Omental fat pad (tissue), 4 donors: ENCODE results near the gene AMER3. TPM values are rescaled to one million over a fixed set of nuclear protein-coding genes. Genes with fewer than 3 reads are reported as not detected.

ENCODE experiments used
- ATAC-seq: fragments of 150-250 bp; one replicate; pipeline ENCODE4 v1.9.1; 2016; ENCODE audit warnings: mild to moderate bottlenecking, moderate library complexity; ENCODE audit not compliant: low FRiP score
- DNase-seq: peaks from one replicate; pipeline ENCODE4 v3.0.0-alpha.2; 2019; ENCODE audit warnings: low spot score
- total RNA-seq, 4 donors: library from RNA; depleted of rRNA; stranded (reverse); fragments of >200 nt; gene quantifications; one replicate each; pipeline ENCODE4 v1.1.0, GENCODE V29; 2016
- TF ChIP-seq, protein P1 (sequence below), 3 donors: fragments of 450-650 bp; IDR thresholded peaks; one replicate each; pipeline ENCODE4 v1.5.1; 2016 to 2017; ENCODE audit warnings: antibody characterized with exemption in 3 of 3, mild to moderate bottlenecking in 3 of 3, moderate library complexity in 2 of 3

The AMER3 gene
- total RNA-seq, 4 donors from 2014 or later, result not detected

DNA sequence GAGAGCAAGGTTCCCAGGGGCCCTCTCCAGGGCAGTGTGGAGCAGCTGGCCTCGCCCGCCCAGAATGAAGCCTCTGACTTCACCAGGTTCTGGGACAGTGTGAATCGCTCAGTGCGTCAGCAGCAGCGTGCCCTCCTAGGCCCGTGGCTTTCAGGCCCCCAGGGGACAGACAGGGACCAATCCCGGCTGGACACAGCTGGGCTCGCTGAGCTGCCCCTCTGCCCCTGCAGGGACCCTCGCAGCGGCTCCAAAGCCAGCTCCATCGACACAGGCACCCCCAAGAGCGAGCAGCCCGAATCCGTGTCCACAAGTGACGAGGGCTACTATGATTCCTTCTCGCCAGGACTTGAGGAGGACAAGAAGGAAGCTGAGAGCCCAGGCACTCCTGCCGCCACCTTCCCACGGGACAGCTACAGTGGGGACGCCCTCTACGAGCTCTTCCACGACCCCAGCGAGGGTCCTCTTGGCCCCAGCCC is 7.6 kb downstream of the AMER3 start:
- DNase-seq (no peak), ATAC-seq (no peak)
- TF ChIP-seq, protein P1, sequence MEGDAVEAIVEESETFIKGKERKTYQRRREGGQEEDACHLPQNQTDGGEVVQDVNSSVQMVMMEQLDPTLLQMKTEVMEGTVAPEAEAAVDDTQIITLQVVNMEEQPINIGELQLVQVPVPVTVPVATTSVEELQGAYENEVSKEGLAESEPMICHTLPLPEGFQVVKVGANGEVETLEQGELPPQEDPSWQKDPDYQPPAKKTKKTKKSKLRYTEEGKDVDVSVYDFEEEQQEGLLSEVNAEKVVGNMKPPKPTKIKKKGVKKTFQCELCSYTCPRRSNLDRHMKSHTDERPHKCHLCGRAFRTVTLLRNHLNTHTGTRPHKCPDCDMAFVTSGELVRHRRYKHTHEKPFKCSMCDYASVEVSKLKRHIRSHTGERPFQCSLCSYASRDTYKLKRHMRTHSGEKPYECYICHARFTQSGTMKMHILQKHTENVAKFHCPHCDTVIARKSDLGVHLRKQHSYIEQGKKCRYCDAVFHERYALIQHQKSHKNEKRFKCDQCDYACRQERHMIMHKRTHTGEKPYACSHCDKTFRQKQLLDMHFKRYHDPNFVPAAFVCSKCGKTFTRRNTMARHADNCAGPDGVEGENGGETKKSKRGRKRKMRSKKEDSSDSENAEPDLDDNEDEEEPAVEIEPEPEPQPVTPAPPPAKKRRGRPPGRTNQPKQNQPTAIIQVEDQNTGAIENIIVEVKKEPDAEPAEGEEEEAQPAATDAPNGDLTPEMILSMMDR (IDR thresholded peaks at IDR 0.05), result no peak

DNA sequence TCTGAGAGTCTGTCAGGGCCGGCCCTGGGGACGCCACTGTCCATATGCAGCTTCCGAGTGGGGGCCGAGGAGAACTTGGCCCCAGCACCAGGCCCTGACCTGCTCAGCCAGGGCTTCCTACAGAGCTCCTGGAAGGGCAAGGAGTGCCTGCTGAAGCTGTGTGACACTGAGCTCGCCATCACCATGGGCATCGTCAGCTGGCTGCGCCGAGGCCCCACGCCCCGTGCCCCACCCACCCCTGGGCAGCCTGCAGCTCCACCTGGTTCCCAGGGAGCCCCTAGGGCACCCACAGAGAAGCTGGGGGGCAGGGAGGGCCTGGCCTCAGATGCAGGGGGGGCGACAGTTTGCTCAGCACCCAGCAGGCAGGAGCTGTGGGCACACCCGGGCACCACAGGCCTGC is 8.1 kb downstream of the AMER3 start:
- DNase-seq (no peak), ATAC-seq (no peak)
- TF ChIP-seq, protein P1 (IDR thresholded peaks at IDR 0.05), result no peak

DNA sequence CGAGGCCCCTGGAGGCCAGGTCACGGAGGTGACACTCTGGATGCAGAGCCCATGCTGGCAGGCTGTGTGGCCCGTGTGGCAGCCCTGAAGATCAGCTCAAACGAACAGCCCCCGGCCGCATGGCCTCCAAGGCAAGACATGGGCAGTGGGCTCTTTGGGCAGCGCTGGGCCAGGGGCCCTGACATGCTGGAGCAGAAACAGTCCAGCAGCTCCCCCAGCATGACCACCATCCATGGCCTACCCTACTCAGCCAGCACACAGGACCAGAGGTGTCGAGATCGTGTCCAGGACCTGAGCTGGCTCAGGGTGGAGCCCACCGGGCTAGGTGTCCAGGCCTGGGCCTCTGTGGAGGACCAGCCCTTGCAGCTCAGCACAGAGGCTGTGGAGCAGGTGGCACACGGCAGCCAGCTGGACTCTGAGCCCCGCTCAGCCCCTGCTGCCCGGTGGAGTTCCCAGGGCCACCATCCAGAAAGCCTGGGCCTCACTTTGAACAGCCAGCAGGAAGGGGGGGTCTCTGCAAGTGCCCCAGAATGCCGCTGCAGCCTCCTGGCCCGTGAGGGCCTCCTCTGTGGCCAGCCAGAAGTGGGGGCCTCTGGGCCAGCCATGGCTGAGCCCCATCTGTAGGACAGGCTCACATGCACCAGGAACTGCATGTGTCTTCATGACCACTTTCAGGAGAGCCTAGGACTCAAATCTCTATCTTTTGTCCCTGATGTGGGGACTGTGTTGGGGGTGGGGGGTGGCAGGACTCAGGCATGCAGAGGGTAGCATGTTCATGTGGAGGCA is 8.9 kb downstream of the AMER3 start:
- DNase-seq (no peak), ATAC-seq (no peak)
- TF ChIP-seq, protein P1 (IDR thresholded peaks at IDR 0.05), result no peak

DNA sequence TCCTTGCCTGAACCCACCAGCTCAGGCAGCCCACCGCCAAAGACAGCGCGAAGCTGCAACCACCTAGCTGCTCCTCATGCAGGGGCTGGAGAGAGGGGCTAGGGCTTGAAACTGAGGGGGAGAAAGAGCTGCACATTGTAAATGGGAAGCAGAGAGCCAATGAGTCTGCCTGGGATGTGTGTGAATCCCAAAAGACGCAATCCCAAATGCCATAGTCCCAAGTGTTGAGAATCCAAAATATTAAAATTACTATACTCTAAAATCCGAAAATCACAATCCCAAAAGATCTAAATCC is 9.4 kb downstream of the AMER3 start:
- DNase-seq (no peak), ATAC-seq (no peak)
- TF ChIP-seq, protein P1 (IDR thresholded peaks at IDR 0.05), result no peak

GRCh38 chr2:130765464-130765863 is 10.1 kb downstream of the AMER3 start:
- DNase-seq, result no peak
- no peak for ATAC-seq
- TF ChIP-seq, protein P1 (IDR thresholded peaks at IDR 0.05), result no peak

- no peak for DNase-seq
Observed at GRCh38 chr2:130766037-130766436, 10.7 kb downstream of the AMER3 start.

More at GRCh38 chr2:130766037-130766436, 10.7 kb downstream of the AMER3 start:
- ATAC-seq, result no peak
- TF ChIP-seq, protein P1 (IDR thresholded peaks at IDR 0.05), result no peak
